Immature natural killer cell (primary cell): ENCODE results near the gene C18orf54. TPM values are rescaled to one million over a fixed set of nuclear protein-coding genes. Genes with fewer than 3 reads are reported as not detected.

Experiments
- DNase-seq, 3 donors: peaks; one replicate each; pipeline ENCODE4 v3.0.0; 2022; ENCODE audit warnings: mixed read lengths in 1 of 3
- H3K27ac Mint-ChIP-seq, 6 donors: one replicate each; pipeline ENCODE4 v1.8.0; 2020; ENCODE audit warnings: mixed read lengths in 6 of 6, mild to moderate bottlenecking in 5 of 6, inconsistent platforms in 4 of 6, moderate library complexity in 3 of 6
- H3K27me3 Mint-ChIP-seq, 3 donors: one replicate each; pipeline ENCODE4 v1.8.0; 2020 to 2021; ENCODE audit warnings: low read depth in 3 of 3, mild to moderate bottlenecking in 3 of 3, mixed read lengths in 3 of 3, moderate library complexity in 3 of 3, inconsistent platforms in 1 of 3
- H3K36me3 Mint-ChIP-seq, 3 donors: one replicate each; pipeline ENCODE4 v1.8.0; 2020; ENCODE audit warnings: mixed read lengths in 3 of 3, inconsistent platforms in 2 of 3, mild to moderate bottlenecking in 2 of 3
- H3K4me1 Mint-ChIP-seq, 2 donors: one replicate each; pipeline ENCODE4 v1.8.0; 2020; ENCODE audit warnings: inconsistent platforms in 2 of 2, mild to moderate bottlenecking in 2 of 2, mixed read lengths in 2 of 2, moderate library complexity in 1 of 2
- H3K4me3 Mint-ChIP-seq, 5 donors: one replicate each; pipeline ENCODE4 v1.8.0; 2020; ENCODE audit warnings: mild to moderate bottlenecking in 5 of 5, mixed read lengths in 5 of 5, inconsistent platforms in 3 of 5, moderate library complexity in 3 of 5
- H3K9me3 Mint-ChIP-seq, 6 donors: one replicate each; pipeline ENCODE4 v1.8.0; 2020; ENCODE audit warnings: mild to moderate bottlenecking in 6 of 6, mixed read lengths in 6 of 6, inconsistent platforms in 4 of 6, moderate library complexity in 3 of 6
- polyA plus RNA-seq, 3 donors: library from polyadenylated mRNA; unstranded; fragments of 300-500 nt; fragmentation: Illumina TruSeq; gene quantifications; one replicate each; pipeline ENCODE4 v1.2.3, GENCODE V29; 2021

The C18orf54 gene
- polyA plus RNA-seq, 3 donors from 2014 or later: 0.20 to 1.1 TPM; not detected in 1

GRCh38 chr18:54392543-54393023 is 34.9 kb downstream of the C18orf54 start:
- DNase-seq: peak; percentile 37 to 50 (median 40)
- no peak overlapping the region for H3K27ac Mint-ChIP-seq
- H3K9me3 Mint-ChIP-seq: no peaks in the 10 kb centered on the region
- H3K4me3 Mint-ChIP-seq: no peak overlapping the region
- H3K27me3 Mint-ChIP-seq: peaks cover 0 to 7% (median 0%) of the 10 kb centered on the region in 3 donors
- peaks cover 10 to 14% of the 10 kb centered on the region in 2 donors for H3K4me1 Mint-ChIP-seq
- H3K36me3 Mint-ChIP-seq: no peaks in the 10 kb centered on the region

GRCh38 chr18:54393648-54394294 is 36.1 kb downstream of the C18orf54 start:
- Mint-ChIP-seq H3K27ac (no peak overlapping the region), H3K27me3 (peaks cover 0 to 4% (median 0%) of the 10 kb centered on the region in 3 donors), H3K4me1 (peaks cover 4 to 6% of the 10 kb centered on the region in 2 donors), H3K4me3 (no peak overlapping the region), H3K36me3 (no peaks in the 10 kb centered on the region), H3K9me3 (no peaks in the 10 kb centered on the region)
- no peak for DNase-seq

- H3K27me3 Mint-ChIP-seq: no peaks in the 10 kb centered on the region
- no peaks in the 10 kb centered on the region for H3K9me3 Mint-ChIP-seq
- H3K4me3 Mint-ChIP-seq: no peak overlapping the region
- H3K27ac Mint-ChIP-seq: no peak overlapping the region
- DNase-seq: no peak
- no peaks in the 10 kb centered on the region for H3K36me3 Mint-ChIP-seq
- H3K4me1 Mint-ChIP-seq: no peaks in the 10 kb centered on the region
Measured at GRCh38 chr18:54396760-54397159, 39.1 kb downstream of the C18orf54 start.

GRCh38 chr18:54405290-54405689 is 47.6 kb downstream of the C18orf54 start:
- Mint-ChIP-seq H3K4me1 (no peaks in the 10 kb centered on the region), H3K27me3 (peaks cover 2 to 5% (median 2%) of the 10 kb centered on the region in 3 donors), H3K9me3 (peaks cover 0 to 5% (median 0%) of the 10 kb centered on the region in 6 donors), H3K4me3 (no peak overlapping the region), H3K27ac (no peak overlapping the region), H3K36me3 (no peaks in the 10 kb centered on the region)
- DNase-seq: no peak

- no peaks in the 10 kb centered on the region for H3K9me3 Mint-ChIP-seq
- no peaks in the 10 kb centered on the region for H3K36me3 Mint-ChIP-seq
- H3K4me3 Mint-ChIP-seq: no peak overlapping the region
- no peaks in the 10 kb centered on the region for H3K4me1 Mint-ChIP-seq
- H3K27me3 Mint-ChIP-seq: peaks cover 0 to 9% (median 4%) of the 10 kb centered on the region in 3 donors
- no peak overlapping the region for H3K27ac Mint-ChIP-seq
- no peak for DNase-seq
Measured at GRCh38 chr18:54411781-54412180, 54.1 kb downstream of the C18orf54 start.

GRCh38 chr18:54415086-54415485 is 57.4 kb downstream of the C18orf54 start:
- H3K36me3 Mint-ChIP-seq: no peaks in the 10 kb centered on the region
- no peak overlapping the region for H3K27ac Mint-ChIP-seq
- no peak overlapping the region for H3K4me3 Mint-ChIP-seq

GRCh38 chr18:54416436-54416835 is 58.7 kb downstream of the C18orf54 start:
- Mint-ChIP-seq H3K4me3 (no peak overlapping the region), H3K9me3 (no peaks in the 10 kb centered on the region), H3K27ac (no peak overlapping the region), H3K27me3 (peaks cover 0 to 7% (median 2%) of the 10 kb centered on the region in 3 donors), H3K36me3 (no peaks in the 10 kb centered on the region), H3K4me1 (no peaks in the 10 kb centered on the region)
- no peak for DNase-seq

More at GRCh38 chr18:54415086-54415485, 57.4 kb downstream of the C18orf54 start:
- no peak for DNase-seq
- peaks cover 0 to 7% (median 2%) of the 10 kb centered on the region in 3 donors for H3K27me3 Mint-ChIP-seq
- no peaks in the 10 kb centered on the region for H3K4me1 Mint-ChIP-seq
- H3K9me3 Mint-ChIP-seq: no peaks in the 10 kb centered on the region

GRCh38 chr18:54423831-54424230 is 66.1 kb downstream of the C18orf54 start:
- Mint-ChIP-seq H3K27ac (no peak overlapping the region), H3K36me3 (no peaks in the 10 kb centered on the region), H3K4me1 (no peaks in the 10 kb centered on the region), H3K4me3 (no peak overlapping the region), H3K9me3 (peaks cover 0 to 1% (median 0%) of the 10 kb centered on the region in 6 donors), H3K27me3 (peaks cover 0 to 8% (median 0%) of the 10 kb centered on the region in 3 donors)
- DNase-seq: no peak

- Mint-ChIP-seq H3K36me3 (no peaks in the 10 kb centered on the region), H3K4me3 (no peak overlapping the region), H3K27me3 (peaks cover 0 to 10% (median 0%) of the 10 kb centered on the region in 3 donors), H3K27ac (no peak overlapping the region), H3K4me1 (no peaks in the 10 kb centered on the region), H3K9me3 (peaks cover 0 to 3% (median 0%) of the 10 kb centered on the region in 6 donors)
- no peak for DNase-seq
Measured at GRCh38 chr18:54426085-54426665, 68.5 kb downstream of the C18orf54 start.

Other genes with a start within 250 kb of the C18orf54 start
- gene MBD2, start 133.2 kb upstream of the C18orf54 start, polyA plus RNA-seq: 1 to 10 TPM; 3.7 to 8.1 (median 7.8) TPM
- gene POLI, start 88.4 kb upstream of the C18orf54 start, polyA plus RNA-seq: 1 to 10 TPM; 2.7 to 3.9 (median 2.8) TPM
- not detected for gene STARD6, start within 50 bp of the C18orf54 start, polyA plus RNA-seq
- gene DYNAP, start 233.3 kb downstream of the C18orf54 start, polyA plus RNA-seq: not detected